ENCODE results near the gene HSPG2. TPM values are rescaled to one million over a fixed set of nuclear protein-coding genes. Genes with fewer than 3 reads are reported as not detected.

The HSPG2 gene
- total and polyA plus RNA-seq, 4 experiments from 2014 or later, result 1.2 TPM; not detected in 2

DNA sequence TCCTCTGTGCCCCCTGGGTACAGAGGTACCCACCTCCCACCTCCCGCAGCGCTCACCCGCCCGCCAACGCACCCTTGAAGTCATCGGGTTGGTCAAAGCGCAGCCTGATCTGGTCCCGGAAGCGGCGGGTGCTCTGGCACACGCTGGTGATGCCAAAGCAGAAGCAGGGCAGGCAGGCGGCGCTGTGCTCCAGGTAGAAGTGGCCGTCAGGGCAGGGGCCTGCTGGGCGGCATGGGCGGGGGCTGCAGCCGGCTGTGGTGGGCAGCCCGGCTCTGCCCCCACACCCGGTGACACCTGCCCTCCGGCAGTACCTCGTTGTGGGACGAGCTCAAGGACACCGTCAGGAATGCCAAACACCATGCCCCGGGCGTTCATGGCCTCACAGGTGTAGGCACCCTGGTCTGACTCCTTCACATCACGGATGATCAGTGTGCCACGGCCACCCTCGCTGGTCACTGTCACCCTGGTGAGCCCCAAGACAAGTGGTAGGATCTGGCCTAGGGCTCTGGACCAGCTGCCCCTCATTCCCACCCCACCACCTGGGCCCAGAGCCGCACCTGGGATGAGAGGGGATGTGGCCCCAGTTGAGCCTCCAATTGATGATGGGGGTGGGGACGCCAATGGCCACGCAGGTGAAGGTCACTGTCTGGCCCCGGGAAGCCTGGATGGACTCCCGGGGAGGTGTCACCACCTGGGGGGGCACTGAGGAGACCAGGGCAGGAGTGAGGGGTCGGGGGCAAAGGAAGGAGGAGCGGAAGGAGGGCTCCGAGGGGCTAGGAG lies 52.5 kb downstream of the HSPG2 start:
- ChIA-PET POLR2A (ENCODE audit: partially characterized antibody) (interaction anchor here (0.6 kb wide), 1 partner anchor 202 kb away, joined by 3 read pairs; no protein-coding TSS in a partner anchor), CTCF (ENCODE audit: partially characterized antibody) (no interaction called here)
- H3K36me3 Mint-ChIP-seq, result no peaks in the 10 kb centered on the region
- H3K9me3 Mint-ChIP-seq, result no peaks in the 10 kb centered on the region
- Histone ChIP-seq H3K36me3 (ENCODE audit: insufficient read depth, low read length) (no peaks in the 10 kb centered on the region), H3K9me3 (ENCODE audit: control insufficient read depth in 1 of 2, low read length in 2 of 2) (no peaks in the 10 kb centered on the region), H3K27ac (ENCODE audit: low read depth, low read length) (no peak overlapping the region), H3K27me3 (ENCODE audit: insufficient read depth, low read length) (no peaks in the 10 kb centered on the region), H3K4me1 (ENCODE audit: insufficient read depth, low read length) (no peaks in the 10 kb centered on the region), H3K4me3 (ENCODE audit: low read length in 2 of 2) (no peak overlapping the region)
- no peaks in the 10 kb centered on the region for H3K4me1 Mint-ChIP-seq
- no peak overlapping the region for H3K27ac Mint-ChIP-seq
- intact Hi-C loops (cut with micrococcal nuclease), result no loop called here
- no peak for DNase-seq
- H3K27me3 Mint-ChIP-seq, result no peaks in the 10 kb centered on the region
- no peak overlapping the region for H3K4me3 Mint-ChIP-seq

DNA sequence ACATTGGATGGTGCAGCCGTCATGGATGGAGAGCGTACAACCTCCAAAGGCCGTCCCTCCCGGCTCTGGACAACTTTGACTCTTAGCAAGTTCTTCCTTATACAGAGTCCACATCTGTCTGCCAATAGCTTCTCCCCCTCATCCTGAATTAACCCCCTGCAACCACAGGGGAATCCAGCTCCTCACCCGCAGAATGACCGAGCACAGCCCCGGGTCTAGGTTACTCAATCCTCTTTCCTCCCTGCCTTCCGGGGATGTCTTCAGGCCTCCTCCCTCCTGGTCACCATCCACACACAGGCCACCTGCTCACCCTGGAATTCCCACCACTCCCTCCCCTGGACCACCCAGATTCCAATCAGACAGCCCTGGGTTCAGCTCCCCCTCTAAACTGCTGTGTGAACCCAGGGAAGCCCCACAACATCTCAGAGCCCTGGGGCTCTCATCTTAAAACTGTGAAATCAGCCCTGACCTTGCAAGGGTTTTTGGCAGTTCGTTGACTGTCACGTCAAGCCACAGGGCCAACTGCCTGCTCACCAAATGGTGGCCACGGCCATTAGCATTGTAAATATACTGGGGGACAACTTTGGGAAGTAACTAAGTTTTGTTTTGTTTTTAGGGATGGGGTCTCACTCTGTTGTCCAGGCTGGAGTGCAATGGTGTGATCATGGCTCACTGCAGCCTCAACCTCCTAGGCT lies 54.2 kb downstream of the HSPG2 start:
- Mint-ChIP-seq H3K36me3 (no peaks in the 10 kb centered on the region), H3K27me3 (no peaks in the 10 kb centered on the region), H3K9me3 (no peaks in the 10 kb centered on the region), H3K4me3 (no peak overlapping the region), H3K4me1 (no peaks in the 10 kb centered on the region), H3K27ac (no peak overlapping the region)
- H3K36me3 ChIP-seq (ENCODE audit: insufficient read depth, low read length), result no peaks in the 10 kb centered on the region
- intact Hi-C loops (cut with micrococcal nuclease), result no loop called here
- H3K27me3 ChIP-seq (ENCODE audit: insufficient read depth, low read length), result no peaks in the 10 kb centered on the region
- ChIA-PET CTCF (ENCODE audit: partially characterized antibody) (no interaction called here), POLR2A (ENCODE audit: partially characterized antibody) (no interaction called here)
- no peaks in the 10 kb centered on the region for H3K9me3 ChIP-seq (ENCODE audit: control insufficient read depth in 1 of 2, low read length in 2 of 2)
- H3K4me1 ChIP-seq (ENCODE audit: insufficient read depth, low read length), result no peaks in the 10 kb centered on the region
- no peak overlapping the region for H3K27ac ChIP-seq (ENCODE audit: low read depth, low read length)
- no peak for DNase-seq
- no peak overlapping the region for H3K4me3 ChIP-seq (ENCODE audit: low read length in 2 of 2)

DNA sequence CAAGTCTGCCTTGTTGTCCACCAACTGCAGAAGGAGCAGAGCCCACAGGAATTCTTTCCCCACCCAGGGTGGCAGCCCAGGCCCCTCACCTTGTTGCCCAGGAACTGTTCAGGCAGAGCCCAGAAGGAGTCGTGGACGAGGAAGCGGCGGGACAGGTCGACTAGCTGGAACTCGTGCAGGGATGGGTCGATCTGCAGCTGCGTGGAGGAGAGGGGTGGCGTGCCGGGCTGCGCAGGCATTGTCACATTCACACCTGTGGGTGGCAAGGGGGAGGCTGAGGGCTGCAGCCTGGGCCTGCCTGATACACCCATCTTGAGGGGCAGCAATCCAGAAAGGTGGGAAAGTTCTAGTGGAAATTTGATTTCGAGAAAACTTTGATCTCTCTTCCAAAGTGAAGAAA lies 55.9 kb downstream of the HSPG2 start:
- H3K36me3 Mint-ChIP-seq, result no peaks in the 10 kb centered on the region
- H3K9me3 Mint-ChIP-seq, result no peaks in the 10 kb centered on the region
- no peaks in the 10 kb centered on the region for H3K4me1 ChIP-seq (ENCODE audit: insufficient read depth, low read length)
- intact Hi-C loops (cut with micrococcal nuclease), result no loop called here
- H3K4me3 ChIP-seq (ENCODE audit: low read length in 2 of 2), result no peak overlapping the region
- no peaks in the 10 kb centered on the region for H3K4me1 Mint-ChIP-seq
- no peak overlapping the region for H3K4me3 Mint-ChIP-seq
- ChIA-PET CTCF (ENCODE audit: partially characterized antibody) (no interaction called here), POLR2A (ENCODE audit: partially characterized antibody) (interaction anchor here (0.5 kb wide), 1 partner anchor 772 kb away, joined by 3 read pairs; the partner anchor contains the start of gene C1QB)
- no peaks in the 10 kb centered on the region for H3K36me3 ChIP-seq (ENCODE audit: insufficient read depth, low read length)
- no peaks in the 10 kb centered on the region for H3K27me3 ChIP-seq (ENCODE audit: insufficient read depth, low read length)
- H3K27ac ChIP-seq (ENCODE audit: low read depth, low read length), result no peak overlapping the region
- no peak for DNase-seq
- no peak overlapping the region for H3K27ac Mint-ChIP-seq
- H3K9me3 ChIP-seq (ENCODE audit: control insufficient read depth in 1 of 2, low read length in 2 of 2), result no peaks in the 10 kb centered on the region
- H3K27me3 Mint-ChIP-seq, result no peaks in the 10 kb centered on the region

DNA sequence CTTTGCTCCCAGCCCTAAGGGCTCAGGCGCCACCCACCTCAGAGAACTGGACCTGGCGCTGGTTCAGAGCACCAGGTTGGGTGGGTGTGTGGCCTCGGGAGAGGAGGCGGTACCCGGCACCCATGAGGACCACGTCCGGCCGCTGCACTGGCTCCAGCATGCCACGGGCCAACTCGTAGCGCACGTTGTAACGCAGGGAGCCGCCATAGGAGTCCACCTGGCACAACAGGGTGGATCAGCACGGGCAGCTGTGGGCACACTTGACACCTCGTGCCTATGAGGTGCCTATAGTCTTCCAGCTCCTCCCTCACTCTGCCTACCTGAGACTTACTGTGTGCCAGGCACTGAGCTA lies 56.5 kb downstream of the HSPG2 start:
- CTCF ChIA-PET (ENCODE audit: partially characterized antibody), result no interaction called here
- intact Hi-C loops (cut with micrococcal nuclease), result no loop called here

DNA sequence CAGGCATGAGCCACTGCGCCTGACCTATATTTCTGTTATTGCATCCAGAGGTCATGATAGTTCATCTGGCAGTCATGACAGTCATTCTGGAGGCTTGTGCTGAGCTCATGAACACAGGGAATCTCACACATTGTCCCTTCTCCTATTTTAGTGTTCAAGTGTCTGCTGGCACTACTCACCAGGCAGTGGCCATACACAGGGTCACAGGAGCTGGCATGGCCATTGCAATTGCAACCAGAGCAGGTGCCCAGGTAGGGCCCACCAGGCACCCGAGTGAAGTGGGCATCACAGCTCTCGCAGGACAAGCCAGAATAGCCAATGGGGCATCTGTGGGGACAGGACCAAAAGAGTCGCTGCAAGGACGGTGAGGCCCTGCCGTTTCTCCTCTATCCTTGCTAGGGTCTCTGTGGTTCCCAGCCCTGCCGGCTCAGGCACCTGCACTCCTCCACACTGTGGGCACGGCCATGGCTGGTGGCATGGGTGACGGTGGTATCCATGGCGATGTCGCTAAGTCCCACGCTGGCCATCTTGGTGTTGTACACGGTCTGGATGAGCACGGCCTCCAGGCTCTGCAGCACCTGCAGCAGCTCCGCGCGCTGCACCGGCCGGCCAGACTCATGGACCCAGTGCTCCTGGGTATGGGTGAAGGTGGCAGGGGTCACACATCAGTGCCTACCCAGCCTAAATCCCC lies 57.0 kb downstream of the HSPG2 start:
- POLR2A ChIA-PET (ENCODE audit: partially characterized antibody), result no interaction called here
- H3K4me3 Mint-ChIP-seq, result no peak overlapping the region
- Histone ChIP-seq H3K4me1 (ENCODE audit: insufficient read depth, low read length) (no peaks in the 10 kb centered on the region), H3K36me3 (ENCODE audit: insufficient read depth, low read length) (no peaks in the 10 kb centered on the region), H3K27me3 (ENCODE audit: insufficient read depth, low read length) (no peaks in the 10 kb centered on the region), H3K4me3 (ENCODE audit: low read length in 2 of 2) (no peak overlapping the region), H3K9me3 (ENCODE audit: control insufficient read depth in 1 of 2, low read length in 2 of 2) (no peaks in the 10 kb centered on the region), H3K27ac (ENCODE audit: low read depth, low read length) (no peak overlapping the region)
- intact Hi-C loops (cut with micrococcal nuclease), result no loop called here
- no peaks in the 10 kb centered on the region for H3K27me3 Mint-ChIP-seq
- DNase-seq, result no peak
- no peaks in the 10 kb centered on the region for H3K4me1 Mint-ChIP-seq
- CTCF ChIA-PET (ENCODE audit: partially characterized antibody), result interaction anchor here (1.3 kb wide), 1 partner anchor 27 kb away, joined by 3 read pairs; no protein-coding TSS in a partner anchor
- H3K36me3 Mint-ChIP-seq, result no peaks in the 10 kb centered on the region
- H3K27ac Mint-ChIP-seq, result no peak overlapping the region
- no peaks in the 10 kb centered on the region for H3K9me3 Mint-ChIP-seq

More for the DNA sequence above, 56.5 kb downstream of the HSPG2 start:
- POLR2A ChIA-PET (ENCODE audit: partially characterized antibody), result no interaction called here
- no peaks in the 10 kb centered on the region for H3K27me3 ChIP-seq (ENCODE audit: insufficient read depth, low read length)
- no peaks in the 10 kb centered on the region for H3K36me3 ChIP-seq (ENCODE audit: insufficient read depth, low read length)
- H3K9me3 Mint-ChIP-seq, result no peaks in the 10 kb centered on the region
- no peaks in the 10 kb centered on the region for H3K36me3 Mint-ChIP-seq
- no peak for DNase-seq
- H3K4me3 ChIP-seq (ENCODE audit: low read length in 2 of 2), result no peak overlapping the region
- no peaks in the 10 kb centered on the region for H3K4me1 Mint-ChIP-seq
- H3K4me3 Mint-ChIP-seq, result no peak overlapping the region
- H3K27ac Mint-ChIP-seq, result no peak overlapping the region
- H3K9me3 ChIP-seq (ENCODE audit: control insufficient read depth in 1 of 2, low read length in 2 of 2), result no peaks in the 10 kb centered on the region
- H3K27me3 Mint-ChIP-seq, result no peaks in the 10 kb centered on the region
- no peaks in the 10 kb centered on the region for H3K4me1 ChIP-seq (ENCODE audit: insufficient read depth, low read length)
- H3K27ac ChIP-seq (ENCODE audit: low read depth, low read length), result no peak overlapping the region

DNA sequence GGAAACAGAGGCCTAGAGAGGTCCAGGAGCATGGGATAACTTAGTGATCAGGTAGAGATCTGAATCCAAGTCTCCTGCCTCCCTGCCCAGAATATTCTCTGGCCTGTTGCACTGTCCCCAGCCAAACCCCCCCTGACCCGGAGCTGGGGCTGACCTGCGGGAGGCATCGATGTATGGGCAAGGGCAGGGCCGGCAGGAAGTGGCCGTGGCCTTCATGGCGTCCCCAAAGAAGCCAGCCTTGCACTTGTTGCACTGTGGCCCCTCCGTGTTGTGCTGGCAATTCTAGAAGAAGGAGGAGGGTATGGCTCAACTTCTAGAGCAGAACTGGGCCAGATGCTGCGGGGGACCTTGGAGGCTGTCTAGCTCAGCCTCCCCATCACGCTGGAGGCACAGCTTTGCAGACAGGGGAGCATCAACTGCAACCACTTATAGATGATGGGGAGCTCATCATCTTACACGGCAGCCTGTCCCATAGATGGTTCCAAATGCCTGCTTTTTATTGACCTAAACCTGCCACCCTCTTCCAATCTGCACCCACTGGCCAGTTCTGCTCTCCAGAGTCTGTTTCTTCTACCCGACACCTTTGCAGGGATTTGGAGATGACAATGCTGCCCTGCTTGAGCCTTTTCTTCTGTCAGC lies 58.2 kb downstream of the HSPG2 start:
- no peaks in the 10 kb centered on the region for H3K36me3 Mint-ChIP-seq
- intact Hi-C loops (cut with micrococcal nuclease), result no loop called here
- no peaks in the 10 kb centered on the region for H3K27me3 ChIP-seq (ENCODE audit: insufficient read depth, low read length)
- CTCF ChIA-PET (ENCODE audit: partially characterized antibody), result interaction anchor here (1.3 kb wide), 1 partner anchor 26 kb away, joined by 3 read pairs; no protein-coding TSS in a partner anchor
- POLR2A ChIA-PET (ENCODE audit: partially characterized antibody), result no interaction called here
- no peak overlapping the region for H3K27ac ChIP-seq (ENCODE audit: low read depth, low read length)
- H3K4me3 ChIP-seq (ENCODE audit: low read length in 2 of 2), result no peak overlapping the region
- no peak overlapping the region for H3K4me3 Mint-ChIP-seq
- no peaks in the 10 kb centered on the region for H3K4me1 ChIP-seq (ENCODE audit: insufficient read depth, low read length)
- H3K9me3 Mint-ChIP-seq, result no peaks in the 10 kb centered on the region
- H3K27me3 Mint-ChIP-seq, result no peaks in the 10 kb centered on the region
- H3K9me3 ChIP-seq (ENCODE audit: control insufficient read depth in 1 of 2, low read length in 2 of 2), result no peaks in the 10 kb centered on the region
- H3K36me3 ChIP-seq (ENCODE audit: insufficient read depth, low read length), result no peaks in the 10 kb centered on the region
- no peaks in the 10 kb centered on the region for H3K4me1 Mint-ChIP-seq
- no peak overlapping the region for H3K27ac Mint-ChIP-seq
- no peak for DNase-seq

Data from CD4-positive, alpha-beta memory T cell (primary cell).